GM18858 (cell line): ENCODE measurements around the gene VSX1.

ENCODE experiments used
- ATAC-seq: cut with Tn5 transposase; IDR thresholded peaks from one replicate; pipeline ENCODE4 v1.9.1; 2021; ENCODE audit not compliant: unreplicated experiment

VSX1 gene

DNA sequence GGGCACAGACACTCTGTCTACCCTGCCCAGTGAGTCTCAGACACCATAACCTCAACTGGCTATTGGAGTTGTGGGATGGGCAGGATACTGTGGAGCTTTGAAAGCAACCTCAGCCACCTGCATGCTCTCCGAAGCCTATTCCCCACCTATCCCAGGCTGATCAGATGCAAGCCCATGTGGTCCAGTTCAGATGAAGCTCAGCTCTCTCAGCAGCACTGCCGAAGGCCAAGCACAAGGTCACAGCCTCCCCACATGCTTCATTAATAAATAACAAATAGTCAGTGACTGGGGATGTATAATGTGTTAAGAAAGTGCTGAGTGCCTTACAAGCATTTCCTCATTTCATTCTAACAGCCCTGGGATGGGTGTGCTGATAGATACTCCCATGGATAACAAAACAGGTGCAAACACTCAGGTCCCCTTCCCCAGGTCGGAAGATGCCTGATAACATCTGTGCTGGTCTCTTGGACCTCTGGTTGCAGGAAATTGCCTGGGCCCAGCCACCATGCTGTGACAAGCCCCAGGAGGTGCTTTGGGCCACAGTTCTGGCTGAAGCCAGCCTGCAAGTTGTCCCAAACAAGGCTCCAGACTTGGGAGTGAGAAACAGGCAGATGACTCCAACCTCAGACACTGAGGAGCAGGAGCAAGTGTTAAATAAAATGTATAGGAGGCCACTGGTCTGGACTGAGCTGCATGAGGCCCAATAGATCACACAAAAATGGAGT lies 27.7 kb downstream of the VSX1 start:
- ATAC-seq = no peak

DNA sequence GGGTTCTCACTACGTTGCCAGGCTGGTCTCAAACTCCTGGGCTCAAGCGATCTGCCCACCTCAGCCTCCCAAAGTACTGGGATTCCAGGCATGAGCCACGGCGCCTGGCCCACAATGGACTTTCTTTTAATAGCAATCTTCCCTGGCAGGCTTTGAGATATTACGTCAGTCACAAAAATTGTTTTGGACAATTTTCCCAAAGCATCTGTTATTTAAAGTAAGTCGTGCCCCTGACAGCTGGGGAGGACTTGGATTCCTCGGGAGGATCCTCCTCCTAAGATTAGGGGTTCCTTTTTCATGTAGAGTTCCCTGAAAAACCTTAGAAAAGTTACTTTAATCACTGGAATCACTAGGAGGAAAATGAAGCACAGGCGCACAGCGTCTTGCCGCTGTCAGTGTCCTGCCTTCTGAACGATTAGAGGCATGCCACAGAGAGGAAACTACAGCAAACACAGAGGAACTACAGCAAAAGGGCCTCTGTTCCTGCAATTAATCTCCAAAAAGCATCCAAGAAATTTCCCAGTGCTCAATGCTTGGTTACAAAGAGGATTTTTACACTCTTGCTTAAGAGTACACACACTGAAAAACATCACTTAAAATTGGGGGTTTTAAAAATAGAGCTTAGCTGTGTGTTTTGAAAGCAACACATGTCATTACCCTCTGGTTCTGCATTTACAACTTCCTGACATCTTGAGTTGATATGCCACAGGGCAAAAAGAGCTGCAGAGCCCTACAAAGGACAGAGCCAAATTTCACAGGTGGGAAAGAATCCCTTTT lies 28.5 kb downstream of the VSX1 start:
- ATAC-seq = no peak

GRCh38 chr20:25052255-25053194 lies 29.4 kb downstream of the VSX1 start:
- ATAC-seq = no peak

- no peak for ATAC-seq
Observed at GRCh38 chr20:25051386-25052155, 30.4 kb downstream of the VSX1 start.

DNA sequence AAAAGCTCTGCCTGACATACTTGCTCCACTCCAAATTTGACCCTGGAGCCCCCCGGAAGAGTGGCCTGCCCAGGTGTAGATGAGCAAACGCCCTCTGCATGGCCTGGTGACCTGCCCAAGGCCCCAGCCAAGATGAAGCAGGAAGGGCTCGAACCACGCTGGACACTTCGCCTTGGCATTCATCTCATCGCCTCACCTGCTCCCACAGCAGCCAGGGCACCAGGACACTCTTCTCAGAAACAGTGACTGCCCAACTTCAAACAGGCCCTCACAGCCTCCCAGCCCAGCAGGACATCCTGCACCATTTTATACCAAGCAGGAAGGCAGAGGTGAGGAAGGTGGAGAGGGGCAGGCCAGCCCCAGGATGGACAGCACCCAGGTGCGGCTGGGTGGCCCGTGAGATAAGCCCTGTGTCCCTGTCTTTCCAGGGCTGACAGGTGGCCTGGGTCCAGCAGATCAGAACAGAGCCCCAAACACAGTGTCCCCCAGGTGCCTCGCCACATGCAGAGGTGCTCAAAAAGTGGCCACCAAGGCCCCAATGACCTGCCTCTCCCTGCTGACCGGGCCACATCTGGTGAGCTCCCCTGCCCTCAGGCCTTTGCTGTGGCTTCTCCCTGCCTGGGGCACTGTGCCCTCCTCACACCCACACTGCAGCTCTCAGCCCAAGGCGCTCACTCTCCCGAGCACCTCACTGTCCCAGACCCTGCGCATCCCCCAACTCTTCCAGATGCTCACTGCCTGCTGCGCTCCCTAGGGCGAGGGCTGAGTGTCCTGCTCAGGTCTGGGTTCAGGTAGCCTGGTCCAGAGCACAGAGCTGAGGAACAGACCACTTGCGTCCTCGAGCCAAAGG lies 31.2 kb downstream of the VSX1 start:
- ATAC-seq = no peak

GRCh38 chr20:25050082-25050481 lies 31.9 kb downstream of the VSX1 start:
- no peak for ATAC-seq

DNA sequence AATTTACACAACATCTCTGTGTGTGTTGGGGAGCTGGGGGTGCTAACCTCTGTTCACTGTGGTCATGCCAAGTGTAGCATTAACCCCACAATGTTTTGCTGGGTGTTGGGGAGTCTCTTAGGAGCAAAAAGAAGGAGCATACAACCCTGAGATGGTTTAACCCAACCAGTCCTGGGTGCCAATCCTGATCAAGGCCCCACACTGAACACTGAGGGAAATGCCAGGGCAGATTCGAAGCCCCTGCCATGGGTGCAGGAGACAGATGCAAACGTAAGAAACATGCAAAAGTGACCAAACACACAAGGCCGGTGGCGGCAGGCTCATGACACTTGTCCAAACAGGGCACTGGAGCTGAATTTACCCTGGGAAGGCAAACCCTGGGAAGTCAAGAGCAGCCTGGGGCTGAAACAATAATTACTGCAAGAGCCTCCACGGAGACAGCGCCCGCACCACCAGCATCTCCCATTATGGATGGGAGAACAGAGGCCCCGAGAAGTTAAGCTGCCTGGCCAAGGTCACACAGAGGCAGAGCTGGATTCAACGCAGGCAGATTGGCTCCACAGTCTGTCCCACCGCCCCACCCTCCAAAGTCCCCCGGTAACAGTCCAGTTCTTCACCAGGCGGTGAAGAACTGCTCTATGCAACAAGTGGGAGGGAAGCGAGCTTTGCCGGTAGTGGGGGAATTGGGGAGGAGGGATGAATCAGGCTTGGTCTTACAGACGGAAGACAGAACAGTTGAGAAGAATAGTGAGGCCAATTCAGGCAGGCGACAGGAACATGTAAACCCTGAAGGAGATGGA lies 32.5 kb downstream of the VSX1 start:
- no peak for ATAC-seq

DNA sequence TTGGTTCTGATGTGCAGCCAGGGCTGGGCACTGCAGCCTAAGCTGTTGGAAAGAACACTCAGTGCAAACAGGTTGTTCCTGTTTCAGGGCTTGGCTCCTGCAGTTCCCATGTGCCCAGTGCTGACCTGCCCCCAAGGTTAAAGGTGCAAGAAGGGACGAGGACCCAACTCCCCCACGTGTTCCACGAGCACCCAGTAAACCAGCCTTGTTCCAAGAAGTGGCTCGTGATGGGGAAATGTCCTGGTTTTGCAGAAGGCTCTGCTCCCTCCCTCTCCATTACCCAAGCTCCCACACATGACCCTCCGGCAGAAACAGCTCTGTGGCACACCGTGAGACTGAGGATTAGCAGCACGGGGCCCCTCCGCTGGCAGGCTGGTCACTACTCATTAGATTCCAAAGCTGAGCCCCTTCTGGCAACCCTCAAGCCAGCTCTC lies 33.4 kb downstream of the VSX1 start:
- ATAC-seq = no peak

- no peak for ATAC-seq
Observed at GRCh38 chr20:25047766-25048165, 34.2 kb downstream of the VSX1 start.

DNA sequence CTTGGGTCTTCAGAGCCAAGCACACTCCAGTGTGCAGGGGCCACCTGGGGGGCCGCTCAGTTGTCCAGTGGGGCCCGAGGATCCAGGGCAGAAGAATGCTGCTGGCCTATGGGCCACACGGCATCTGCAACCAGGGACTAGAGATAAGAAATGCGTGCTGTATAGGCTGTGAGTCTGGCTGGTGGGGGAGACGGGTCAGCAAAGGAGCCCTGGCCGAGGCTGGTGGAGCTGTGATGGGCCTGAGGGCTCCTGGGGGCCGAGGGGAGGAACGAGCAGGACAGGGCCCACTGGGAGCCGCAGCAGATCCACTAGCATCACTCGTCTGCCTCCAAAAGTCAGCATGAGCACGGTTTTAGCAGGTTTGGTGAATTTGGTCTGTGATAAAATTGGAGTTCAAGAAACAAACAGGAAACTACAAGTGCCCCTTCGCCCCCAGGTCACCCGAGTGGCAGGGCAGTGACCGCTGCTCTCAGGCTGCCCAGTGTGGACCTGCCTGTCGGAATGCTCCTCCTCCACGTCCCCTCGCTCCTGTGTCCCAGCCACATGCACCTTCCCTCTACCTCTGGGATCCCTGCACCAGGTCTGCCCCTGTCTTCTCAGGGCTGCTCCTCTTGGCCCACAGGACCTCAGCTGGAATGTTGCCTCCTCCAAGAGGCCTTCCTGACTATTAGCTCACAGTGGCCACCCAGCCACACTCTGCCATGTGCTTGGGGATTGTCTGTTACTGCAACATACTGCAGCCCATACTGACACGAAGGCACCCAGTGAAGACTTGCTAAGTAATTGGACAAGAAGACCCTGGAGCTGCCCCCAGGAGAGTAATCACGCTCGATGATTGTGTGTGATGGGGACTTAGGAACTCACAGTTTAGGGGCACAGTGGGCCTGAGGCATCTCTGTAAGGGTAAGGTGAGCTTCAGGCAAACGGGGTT lies 34.9 kb downstream of the VSX1 start:
- no peak for ATAC-seq

GRCh38 chr20:25046181-25046641 lies 35.7 kb downstream of the VSX1 start:
- ATAC-seq = no peak

- ATAC-seq = no peak
Observed at GRCh38 chr20:25045343-25045712, 36.6 kb downstream of the VSX1 start.

DNA sequence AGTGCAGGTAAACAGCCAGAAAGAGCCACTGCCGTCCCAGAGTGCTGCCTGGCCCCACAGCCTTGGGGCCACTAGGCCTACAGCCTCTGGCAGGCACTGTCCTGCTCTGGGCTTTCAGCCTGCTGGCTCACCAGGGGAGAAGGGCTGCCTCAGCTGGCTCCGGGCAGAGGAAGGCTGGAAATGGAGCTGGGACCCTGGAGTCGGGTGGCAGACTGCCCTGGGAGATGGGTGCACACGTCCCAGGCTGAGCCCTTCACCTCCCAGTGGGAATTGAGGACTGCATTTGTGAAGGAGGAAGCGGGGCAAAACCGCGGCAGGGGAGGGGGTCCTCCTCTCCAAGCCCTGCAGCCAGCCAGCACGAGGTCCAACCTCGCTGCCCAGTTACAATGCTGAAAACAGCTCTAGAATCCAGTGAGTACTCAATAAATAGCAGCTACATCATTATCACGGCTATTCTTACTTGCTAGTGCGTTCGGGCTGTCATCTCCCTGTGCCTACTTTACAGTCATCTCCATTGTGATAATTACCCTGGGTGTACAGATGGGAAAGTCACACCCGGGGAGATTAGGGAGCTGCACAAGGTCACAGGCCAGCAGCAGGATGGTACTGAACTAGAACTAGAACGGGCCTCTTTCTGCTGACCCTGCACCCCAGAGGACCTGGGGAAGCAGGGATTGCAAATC lies 37.1 kb downstream of the VSX1 start:
- no peak for ATAC-seq

DNA sequence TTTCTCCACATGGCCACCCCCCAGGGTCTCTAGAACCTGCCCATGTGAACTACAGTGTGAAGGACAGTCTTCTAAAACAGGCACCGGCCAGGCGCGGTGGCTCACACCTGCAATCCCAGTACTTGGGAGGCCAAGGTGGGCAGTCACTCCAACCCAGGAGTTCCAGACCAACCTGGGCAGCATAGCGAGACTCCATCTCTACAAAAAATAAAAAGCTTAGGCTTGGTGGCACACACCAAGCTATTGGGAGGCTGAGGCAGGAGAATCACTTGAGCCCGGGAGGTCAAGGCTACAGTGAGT lies 37.7 kb downstream of the VSX1 start:
- ATAC-seq = no peak

DNA sequence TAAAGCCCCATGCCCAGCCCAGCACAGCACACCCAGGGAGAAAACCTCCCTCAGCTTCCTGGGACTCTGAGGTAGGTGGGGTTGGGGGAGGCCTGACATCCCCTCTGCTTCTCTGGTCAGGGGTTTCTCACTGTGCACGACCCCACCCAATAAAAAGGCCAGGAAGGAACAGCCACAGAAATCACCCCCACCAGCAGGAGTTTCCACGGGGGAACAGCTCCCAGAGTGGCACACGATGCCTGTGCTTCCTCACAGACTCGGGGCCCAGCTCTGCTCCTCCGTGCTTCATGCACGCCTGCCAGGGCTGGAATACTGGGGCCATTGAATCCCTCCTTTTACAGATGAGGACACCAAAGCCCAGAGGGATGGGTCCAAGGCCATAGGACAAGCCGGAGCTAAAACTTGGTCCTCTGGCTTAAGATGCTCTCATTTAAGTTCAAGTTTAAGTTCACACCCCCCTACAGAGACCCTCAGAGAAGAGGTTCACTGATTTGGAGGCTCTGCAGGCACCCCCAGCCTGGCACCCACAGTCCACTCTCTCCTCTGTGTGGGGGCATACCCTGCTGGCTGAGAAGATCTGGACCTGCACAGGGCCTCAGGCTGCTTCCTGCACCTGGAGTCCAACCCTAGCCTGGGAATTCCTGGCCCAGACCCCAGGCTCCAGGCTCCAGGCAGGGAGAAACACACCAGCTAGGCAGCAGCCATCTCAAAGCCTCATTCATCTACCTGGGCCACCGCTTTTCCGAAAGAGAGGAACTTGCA lies 38.3 kb downstream of the VSX1 start:
- no peak for ATAC-seq
